K562 (cell line): Measurements from ENCODE around the gene SLC25A1. TPM values are rescaled to one million over a fixed set of nuclear protein-coding genes. Genes with fewer than 3 reads are reported as not detected.
A peak's percentile ranks its signal among the peaks of the same experiment; 100 is the strongest.

Source experiments
- ADNP ChIP-seq: fragments of 200-800 bp; sonication (Bioruptor generic); IDR thresholded peaks from 2 replicates; pipeline ENCODE4 v1.6.1; 2016; ENCODE audit warnings: missing genetic modification characterization, missing compliant biosample characterization
- MLX ChIP-seq, 2 experiments: fragments of 450-650 bp in 1 of 2; sonication (generic) in 1 of 2; formaldehyde crosslinking; conservative IDR thresholded peaks; 2 replicates each; pipeline versions ENCODE4 v1.4.0 to v1.8.1; 2020 to 2022; ENCODE audit warnings: mild to moderate bottlenecking in 1 of 2, missing genetic modification reagents in 1 of 2
- NR1H2 ChIP-seq: sonication (generic); formaldehyde crosslinking; IDR thresholded peaks from 2 replicates; pipeline ENCODE4 v1.4.0; 2020; ENCODE audit warnings: mild to moderate bottlenecking, missing genetic modification reagents
- PBX2 ChIP-seq, 2 experiments: IDR thresholded peaks in 1 of 2; conservative IDR thresholded peaks in 1 of 2; 2 replicates each; pipeline ENCODE4 v1.6.1; 2016; ENCODE audit warnings: low read depth in 2 of 2, mild to moderate bottlenecking in 1 of 2, missing compliant biosample characterization in 1 of 2, missing genetic modification characterization in 1 of 2, moderate library complexity in 1 of 2
- SP1 ChIP-seq: sonication (generic); formaldehyde crosslinking; IDR thresholded peaks from 2 replicates; pipeline ENCODE4 v1.8.1; 2022; ENCODE audit warnings: mild to moderate bottlenecking, missing genetic modification reagents
- ZNF696 ChIP-seq: fragments of 250-450 bp; sonication (Bioruptor Pico); conservative IDR thresholded peaks from 2 replicates; pipeline ENCODE4 v1.4.0; 2020; ENCODE audit warnings: mild to moderate bottlenecking, moderate library complexity
- polyA plus RNA-seq, 8 experiments: library from polyadenylated mRNA; depleted of rRNA in 4 of 8; stranded (reverse) in 5 of 8; unstranded in 3 of 8; fragments of >200 nt; fragmentation: Nextera tagmentation in 2 of 8; fragmentation: Illumina TruSeq in 1 of 8; extraction: Ambion mirVana in 2 of 8; extraction: Trizol in 1 of 8; gene quantifications; 2 replicates each; pipeline versions ENCODE4 v1.2.1 to v1.2.3, GENCODE V29; 2011 to 2014; ENCODE audit warnings: inconsistent platforms in 1 of 8, missing spikeins in 1 of 8
- total RNA-seq, 7 experiments: library from RNA; depleted of rRNA in 6 of 7; stranded (reverse); fragments of >200 nt in 6 of 7; fragmentation: Illumina TruSeq in 2 of 7; extraction: Trizol in 2 of 7; gene quantifications; 2 replicates each; pipeline versions ENCODE4 v1.2.1 to v1.2.3, GENCODE V29; 2011 to 2021; ENCODE audit warnings: low replicate concordance in 1 of 7
- TF ChIP-seq, protein P1 (sequence below), 2 experiments: fragments of 450-650 bp; formaldehyde crosslinking in 1 of 2; IDR thresholded peaks; 2 replicates each; pipeline versions ENCODE4 v1.4.0 to v1.6.1; 2014 to 2020; ENCODE audit warnings: mild to moderate bottlenecking in 2 of 2, borderline replicate concordance in 1 of 2, low read depth in 1 of 2
- TF ChIP-seq, protein P2 (sequence below): fragments of 450-650 bp; formaldehyde crosslinking; conservative IDR thresholded peaks from 2 replicates; pipeline ENCODE4 v1.4.0; 2022; ENCODE audit warnings: mild to moderate bottlenecking, missing genetic modification characterization

SLC25A1 gene
- total and polyA plus RNA-seq, 9 of the 15 experiments (the other 6 are each of a cell fraction or from before 2014, with no cell fraction given) = 11.0 to 408 (median 110) TPM

- TF ChIP-seq, protein P1, sequence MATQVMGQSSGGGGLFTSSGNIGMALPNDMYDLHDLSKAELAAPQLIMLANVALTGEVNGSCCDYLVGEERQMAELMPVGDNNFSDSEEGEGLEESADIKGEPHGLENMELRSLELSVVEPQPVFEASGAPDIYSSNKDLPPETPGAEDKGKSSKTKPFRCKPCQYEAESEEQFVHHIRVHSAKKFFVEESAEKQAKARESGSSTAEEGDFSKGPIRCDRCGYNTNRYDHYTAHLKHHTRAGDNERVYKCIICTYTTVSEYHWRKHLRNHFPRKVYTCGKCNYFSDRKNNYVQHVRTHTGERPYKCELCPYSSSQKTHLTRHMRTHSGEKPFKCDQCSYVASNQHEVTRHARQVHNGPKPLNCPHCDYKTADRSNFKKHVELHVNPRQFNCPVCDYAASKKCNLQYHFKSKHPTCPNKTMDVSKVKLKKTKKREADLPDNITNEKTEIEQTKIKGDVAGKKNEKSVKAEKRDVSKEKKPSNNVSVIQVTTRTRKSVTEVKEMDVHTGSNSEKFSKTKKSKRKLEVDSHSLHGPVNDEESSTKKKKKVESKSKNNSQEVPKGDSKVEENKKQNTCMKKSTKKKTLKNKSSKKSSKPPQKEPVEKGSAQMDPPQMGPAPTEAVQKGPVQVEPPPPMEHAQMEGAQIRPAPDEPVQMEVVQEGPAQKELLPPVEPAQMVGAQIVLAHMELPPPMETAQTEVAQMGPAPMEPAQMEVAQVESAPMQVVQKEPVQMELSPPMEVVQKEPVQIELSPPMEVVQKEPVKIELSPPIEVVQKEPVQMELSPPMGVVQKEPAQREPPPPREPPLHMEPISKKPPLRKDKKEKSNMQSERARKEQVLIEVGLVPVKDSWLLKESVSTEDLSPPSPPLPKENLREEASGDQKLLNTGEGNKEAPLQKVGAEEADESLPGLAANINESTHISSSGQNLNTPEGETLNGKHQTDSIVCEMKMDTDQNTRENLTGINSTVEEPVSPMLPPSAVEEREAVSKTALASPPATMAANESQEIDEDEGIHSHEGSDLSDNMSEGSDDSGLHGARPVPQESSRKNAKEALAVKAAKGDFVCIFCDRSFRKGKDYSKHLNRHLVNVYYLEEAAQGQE (IDR thresholded peaks at IDR 0.05; ENCODE audit: borderline replicate concordance) = no peak
- TF ChIP-seq, protein P1 (CRISPR knock-in tag; IDR thresholded peaks at IDR 0.05; ENCODE audit: low read depth) = no peak
- 0 out of 2 replicates have a peak, but pooled peaks have one; percentile 64 for TF ChIP-seq ZNF696
- peak; percentile 60 to 82; a peak in 1 of 4 replicates for TF ChIP-seq MLX (CRISPR knock-in tag; conservative IDR thresholded peaks at IDR 0.05)
- TF ChIP-seq, protein P2, sequence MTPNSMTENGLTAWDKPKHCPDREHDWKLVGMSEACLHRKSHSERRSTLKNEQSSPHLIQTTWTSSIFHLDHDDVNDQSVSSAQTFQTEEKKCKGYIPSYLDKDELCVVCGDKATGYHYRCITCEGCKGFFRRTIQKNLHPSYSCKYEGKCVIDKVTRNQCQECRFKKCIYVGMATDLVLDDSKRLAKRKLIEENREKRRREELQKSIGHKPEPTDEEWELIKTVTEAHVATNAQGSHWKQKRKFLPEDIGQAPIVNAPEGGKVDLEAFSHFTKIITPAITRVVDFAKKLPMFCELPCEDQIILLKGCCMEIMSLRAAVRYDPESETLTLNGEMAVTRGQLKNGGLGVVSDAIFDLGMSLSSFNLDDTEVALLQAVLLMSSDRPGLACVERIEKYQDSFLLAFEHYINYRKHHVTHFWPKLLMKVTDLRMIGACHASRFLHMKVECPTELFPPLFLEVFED = peak; percentile 17; the same call in 1 of the 2 replicates
- no peak for TF ChIP-seq SP1 (CRISPR knock-in tag)
- TF ChIP-seq ADNP (tag) = no peak
- no peak for TF ChIP-seq NR1H2 (CRISPR knock-in tag)
- no peak for TF ChIP-seq PBX2 (CRISPR knock-in tag; IDR thresholded peaks at IDR 0.05; ENCODE audit: low read depth)
- TF ChIP-seq PBX2 (tag; conservative IDR thresholded peaks at IDR 0.05; ENCODE audit: low read depth) = no peak
Measured at GRCh38 chr22:19177164-19178064, 1.1 kb downstream of the SLC25A1 start (continued).
